ENCODE measurements around the gene CHST14. TPM values are rescaled to one million over a fixed set of nuclear protein-coding genes. Genes with fewer than 3 reads are reported as not detected.

Gene CHST14
- 6.8 TPM for total RNA-seq

- no peaks in the 10 kb centered on the region for H3K9me3 ChIP-seq (ENCODE audit: control insufficient read depth in 3 of 3, low read length in 3 of 3)
- H3K9ac ChIP-seq (ENCODE audit: low read depth in 1 of 3, low read length in 3 of 3): peak within 1 kb of the TSS; percentile 75 to 85 (median 80)
- peaks cover 6 to 13% (median 10%) of the 10 kb centered on the region in 3 donors for H3K36me3 ChIP-seq (ENCODE audit: control insufficient read depth in 3 of 3, insufficient read depth in 3 of 3, low read length in 3 of 3)
- H3K4me1 ChIP-seq (ENCODE audit: control insufficient read depth in 3 of 3, insufficient read depth in 3 of 3, low read length in 3 of 3): peaks cover 17 to 21% (median 19%) of the 10 kb centered on the region in 3 donors
- no peaks in the 10 kb centered on the region for H3K27me3 ChIP-seq (ENCODE audit: control insufficient read depth in 3 of 3, insufficient read depth in 3 of 3, low read length in 3 of 3)
- peak within 1 kb of the TSS; percentile 84 to 91 (median 88) for H3K4me3 ChIP-seq (ENCODE audit: low read length in 3 of 3)
- peak within 1 kb of the TSS; percentile 50 for H3K27ac ChIP-seq (ENCODE audit: low read depth, low read length)
Observed at GRCh38 chr15:40470423-40471104, at the start of gene CHST14. CHST14 (plus strand) TSS chr15:40470984; CDS start chr15:40471214, 230 bp downstream.

GRCh38 chr15:40421246-40422157 is 49.3 kb upstream of the CHST14 start:
- Histone ChIP-seq H3K27ac (ENCODE audit: low read depth, low read length) (peak overlapping the region; percentile 66), H3K4me3 (ENCODE audit: low read length in 3 of 3) (peak overlapping the region; percentile 22 to 43 (median 22)), H3K27me3 (ENCODE audit: control insufficient read depth in 3 of 3, insufficient read depth in 3 of 3, low read length in 3 of 3) (no peaks in the 10 kb centered on the region), H3K9ac (ENCODE audit: low read depth in 1 of 3, low read length in 3 of 3) (peak overlapping the region in 1 of 3 donors; percentile 57), H3K9me3 (ENCODE audit: control insufficient read depth in 3 of 3, low read length in 3 of 3) (no peaks in the 10 kb centered on the region), H3K4me1 (ENCODE audit: control insufficient read depth in 3 of 3, insufficient read depth in 3 of 3, low read length in 3 of 3) (peaks cover 20 to 27% (median 21%) of the 10 kb centered on the region in 3 donors), H3K36me3 (ENCODE audit: control insufficient read depth in 3 of 3, insufficient read depth in 3 of 3, low read length in 3 of 3) (peaks cover 9 to 16% (median 14%) of the 10 kb centered on the region in 3 donors)

- H3K27ac ChIP-seq (ENCODE audit: low read depth, low read length): no peak overlapping the region
- H3K27me3 ChIP-seq (ENCODE audit: control insufficient read depth in 3 of 3, insufficient read depth in 3 of 3, low read length in 3 of 3): no peaks in the 10 kb centered on the region
- H3K36me3 ChIP-seq (ENCODE audit: control insufficient read depth in 3 of 3, insufficient read depth in 3 of 3, low read length in 3 of 3): no peaks in the 10 kb centered on the region
- H3K4me3 ChIP-seq (ENCODE audit: low read length in 3 of 3): no peak overlapping the region
- H3K9ac ChIP-seq (ENCODE audit: low read depth in 1 of 3, low read length in 3 of 3): peak overlapping the region in 2 of 3 donors; percentile 29 to 40
- peaks cover 20 to 27% (median 21%) of the 10 kb centered on the region in 3 donors for H3K4me1 ChIP-seq (ENCODE audit: control insufficient read depth in 3 of 3, insufficient read depth in 3 of 3, low read length in 3 of 3)
- H3K9me3 ChIP-seq (ENCODE audit: control insufficient read depth in 3 of 3, low read length in 3 of 3): no peaks in the 10 kb centered on the region
Observed at GRCh38 chr15:40424483-40425115, 46.2 kb upstream of the CHST14 start.

GRCh38 chr15:40425681-40426080 is 45.1 kb upstream of the CHST14 start:
- no peaks in the 10 kb centered on the region for H3K36me3 ChIP-seq (ENCODE audit: control insufficient read depth in 3 of 3, insufficient read depth in 3 of 3, low read length in 3 of 3)
- H3K4me3 ChIP-seq (ENCODE audit: low read length in 3 of 3): no peak overlapping the region
- peaks cover 0 to 5% (median 0%) of the 10 kb centered on the region in 3 donors for H3K27me3 ChIP-seq (ENCODE audit: control insufficient read depth in 3 of 3, insufficient read depth in 3 of 3, low read length in 3 of 3)
- no peaks in the 10 kb centered on the region for H3K9me3 ChIP-seq (ENCODE audit: control insufficient read depth in 3 of 3, low read length in 3 of 3)
- no peak overlapping the region for H3K9ac ChIP-seq (ENCODE audit: low read depth in 1 of 3, low read length in 3 of 3)
- H3K27ac ChIP-seq (ENCODE audit: low read depth, low read length): no peak overlapping the region
- H3K4me1 ChIP-seq (ENCODE audit: control insufficient read depth in 3 of 3, insufficient read depth in 3 of 3, low read length in 3 of 3): peaks cover 12 to 18% (median 14%) of the 10 kb centered on the region in 3 donors

- no peak overlapping the region for H3K4me3 ChIP-seq (ENCODE audit: low read length in 3 of 3)
Observed at GRCh38 chr15:40427188-40427587, 43.6 kb upstream of the CHST14 start.

GRCh38 chr15:40428185-40428584 is 42.6 kb upstream of the CHST14 start:
- Histone ChIP-seq H3K9ac (ENCODE audit: low read depth in 1 of 3, low read length in 3 of 3) (no peak overlapping the region), H3K4me3 (ENCODE audit: low read length in 3 of 3) (no peak overlapping the region), H3K9me3 (ENCODE audit: control insufficient read depth in 3 of 3, low read length in 3 of 3) (no peaks in the 10 kb centered on the region), H3K36me3 (ENCODE audit: control insufficient read depth in 3 of 3, insufficient read depth in 3 of 3, low read length in 3 of 3) (no peaks in the 10 kb centered on the region), H3K27ac (ENCODE audit: low read depth, low read length) (no peak overlapping the region), H3K27me3 (ENCODE audit: control insufficient read depth in 3 of 3, insufficient read depth in 3 of 3, low read length in 3 of 3) (peaks cover 0 to 5% (median 0%) of the 10 kb centered on the region in 3 donors), H3K4me1 (ENCODE audit: control insufficient read depth in 3 of 3, insufficient read depth in 3 of 3, low read length in 3 of 3) (peaks cover 0 to 4% (median 0%) of the 10 kb centered on the region in 3 donors)

More at GRCh38 chr15:40427188-40427587, 43.6 kb upstream of the CHST14 start:
- H3K9ac ChIP-seq (ENCODE audit: low read depth in 1 of 3, low read length in 3 of 3): peak overlapping the region in 1 of 3 donors; percentile 1
- peaks cover 0 to 4% (median 0%) of the 10 kb centered on the region in 3 donors for H3K4me1 ChIP-seq (ENCODE audit: control insufficient read depth in 3 of 3, insufficient read depth in 3 of 3, low read length in 3 of 3)
- H3K27ac ChIP-seq (ENCODE audit: low read depth, low read length): no peak overlapping the region
- no peaks in the 10 kb centered on the region for H3K9me3 ChIP-seq (ENCODE audit: control insufficient read depth in 3 of 3, low read length in 3 of 3)
- no peaks in the 10 kb centered on the region for H3K36me3 ChIP-seq (ENCODE audit: control insufficient read depth in 3 of 3, insufficient read depth in 3 of 3, low read length in 3 of 3)
- H3K27me3 ChIP-seq (ENCODE audit: control insufficient read depth in 3 of 3, insufficient read depth in 3 of 3, low read length in 3 of 3): peaks cover 0 to 5% (median 0%) of the 10 kb centered on the region in 3 donors

- Histone ChIP-seq H3K4me3 (ENCODE audit: low read length in 3 of 3) (no peak overlapping the region), H3K4me1 (ENCODE audit: control insufficient read depth in 3 of 3, insufficient read depth in 3 of 3, low read length in 3 of 3) (peaks cover 0 to 4% (median 0%) of the 10 kb centered on the region in 3 donors), H3K27me3 (ENCODE audit: control insufficient read depth in 3 of 3, insufficient read depth in 3 of 3, low read length in 3 of 3) (peaks cover 0 to 5% (median 0%) of the 10 kb centered on the region in 3 donors), H3K9ac (ENCODE audit: low read depth in 1 of 3, low read length in 3 of 3) (no peak overlapping the region), H3K36me3 (ENCODE audit: control insufficient read depth in 3 of 3, insufficient read depth in 3 of 3, low read length in 3 of 3) (no peaks in the 10 kb centered on the region), H3K9me3 (ENCODE audit: control insufficient read depth in 3 of 3, low read length in 3 of 3) (no peaks in the 10 kb centered on the region), H3K27ac (ENCODE audit: low read depth, low read length) (no peak overlapping the region)
Observed at GRCh38 chr15:40429068-40429710, 41.6 kb upstream of the CHST14 start.

GRCh38 chr15:40430271-40430805 is 40.4 kb upstream of the CHST14 start:
- peaks cover 0 to under 1% (median 0%) of the 10 kb centered on the region in 3 donors for H3K4me1 ChIP-seq (ENCODE audit: control insufficient read depth in 3 of 3, insufficient read depth in 3 of 3, low read length in 3 of 3)
- no peaks in the 10 kb centered on the region for H3K9me3 ChIP-seq (ENCODE audit: control insufficient read depth in 3 of 3, low read length in 3 of 3)
- H3K4me3 ChIP-seq (ENCODE audit: low read length in 3 of 3): no peak overlapping the region
- H3K27ac ChIP-seq (ENCODE audit: low read depth, low read length): no peak overlapping the region
- no peaks in the 10 kb centered on the region for H3K36me3 ChIP-seq (ENCODE audit: control insufficient read depth in 3 of 3, insufficient read depth in 3 of 3, low read length in 3 of 3)
- no peak overlapping the region for H3K9ac ChIP-seq (ENCODE audit: low read depth in 1 of 3, low read length in 3 of 3)
- peaks cover 2 to 9% (median 3%) of the 10 kb centered on the region in 3 donors for H3K27me3 ChIP-seq (ENCODE audit: control insufficient read depth in 3 of 3, insufficient read depth in 3 of 3, low read length in 3 of 3)

Measured in skeletal muscle tissue (tissue), 4 donors.